Measurements from ENCODE around the gene RFX1.

GRCh38 chr19:13968999-13969398, 37.1 kb downstream of the RFX1 start:
- TF ChIP-seq EP300 (IDR thresholded peaks at IDR 0.05) (no peak), CTCF (IDR thresholded peaks at IDR 0.05) (no peak), POLR2AphosphoS5 (IDR thresholded peaks at IDR 0.05) (no peak), POLR2A (IDR thresholded peaks at IDR 0.05; ENCODE audit: low read depth) (no peak)

Measured in esophagus muscularis mucosa (tissue), 4 donors.